ENCODE data around the gene TIMM9. TPM values are rescaled to one million over a fixed set of nuclear protein-coding genes. Genes with fewer than 3 reads are reported as not detected.

Gene TIMM9
- total and polyA plus RNA-seq, 4 donors, result 8.4 to 38.1 (median 17.3) TPM

DNA sequence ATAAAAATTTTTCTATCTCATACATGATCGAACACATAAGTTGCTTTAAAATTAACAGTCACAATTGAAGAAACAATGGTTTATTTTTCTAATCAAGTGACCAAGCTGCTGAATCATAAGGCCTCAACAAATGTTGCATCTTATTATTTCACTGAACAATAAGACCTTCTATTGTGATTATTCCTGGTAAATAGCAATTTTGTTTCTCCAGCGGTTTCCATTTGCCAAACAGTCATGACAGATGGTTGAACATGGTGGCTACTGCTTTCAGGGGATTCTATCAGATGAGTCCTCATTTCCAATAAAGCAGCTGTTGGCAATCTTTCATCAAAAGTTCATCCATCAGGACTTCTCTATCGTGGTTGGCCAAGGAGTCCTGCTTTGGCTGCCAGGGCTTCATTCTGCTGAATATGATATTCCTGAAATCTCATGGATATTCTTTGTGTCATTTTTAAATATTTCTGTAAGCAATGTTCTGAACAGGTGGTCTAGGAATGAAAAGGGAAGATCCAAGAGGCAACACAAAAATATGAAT is 18.6 kb downstream of the TIMM9 start:
- no peak for TF ChIP-seq RXRA (IDR thresholded peaks at IDR 0.05)
- TF ChIP-seq FOXA1 (IDR thresholded peaks at IDR 0.05), result no peak
- no peak for TF ChIP-seq NR2F2 (IDR thresholded peaks at IDR 0.05)
- TF ChIP-seq, protein P1, sequence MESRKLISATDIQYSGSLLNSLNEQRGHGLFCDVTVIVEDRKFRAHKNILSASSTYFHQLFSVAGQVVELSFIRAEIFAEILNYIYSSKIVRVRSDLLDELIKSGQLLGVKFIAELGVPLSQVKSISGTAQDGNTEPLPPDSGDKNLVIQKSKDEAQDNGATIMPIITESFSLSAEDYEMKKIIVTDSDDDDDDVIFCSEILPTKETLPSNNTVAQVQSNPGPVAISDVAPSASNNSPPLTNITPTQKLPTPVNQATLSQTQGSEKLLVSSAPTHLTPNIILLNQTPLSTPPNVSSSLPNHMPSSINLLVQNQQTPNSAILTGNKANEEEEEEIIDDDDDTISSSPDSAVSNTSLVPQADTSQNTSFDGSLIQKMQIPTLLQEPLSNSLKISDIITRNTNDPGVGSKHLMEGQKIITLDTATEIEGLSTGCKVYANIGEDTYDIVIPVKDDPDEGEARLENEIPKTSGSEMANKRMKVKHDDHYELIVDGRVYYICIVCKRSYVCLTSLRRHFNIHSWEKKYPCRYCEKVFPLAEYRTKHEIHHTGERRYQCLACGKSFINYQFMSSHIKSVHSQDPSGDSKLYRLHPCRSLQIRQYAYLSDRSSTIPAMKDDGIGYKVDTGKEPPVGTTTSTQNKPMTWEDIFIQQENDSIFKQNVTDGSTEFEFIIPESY (IDR thresholded peaks at IDR 0.05), result no peak
- TF ChIP-seq RAD21 (IDR thresholded peaks at IDR 0.05), result no peak
- no peak for TF ChIP-seq JUND (IDR thresholded peaks at IDR 0.05)
- TF ChIP-seq YY1 (IDR thresholded peaks at IDR 0.05), result no peak
- TF ChIP-seq HNF4A (conservative IDR thresholded peaks at IDR 0.05), result no peak
- no peak for TF ChIP-seq SP1 (IDR thresholded peaks at IDR 0.05)
- TF ChIP-seq EGR1 (IDR thresholded peaks at IDR 0.05; ENCODE audit: low read depth in 2 of 2), result no peak
- no peak for TF ChIP-seq FOXA2 (IDR thresholded peaks at IDR 0.05)
- no peak for TF ChIP-seq GABPA (IDR thresholded peaks at IDR 0.05 in 1 of 2, conservative IDR thresholded peaks at IDR 0.05 in 1 of 2)
- no peak for TF ChIP-seq TAF1 (conservative IDR thresholded peaks at IDR 0.05)
- TF ChIP-seq HNF4G (IDR thresholded peaks at IDR 0.05), result no peak
- H3K4me3 ChIP-seq (ENCODE audit: low read depth in 1 of 3, low read length in 3 of 3), result no peak overlapping the region
- WGBS, result 93% methylated on average over 3 of the region's 3 CpGs
- no peak overlapping the region for H3K9ac ChIP-seq (ENCODE audit: low read depth in 1 of 2, low read length in 2 of 2)
- no peak for DNase-seq (ENCODE audit: low spot score)
- no peaks in the 10 kb centered on the region for H3K9me3 ChIP-seq (ENCODE audit: control insufficient read depth in 4 of 4, low read length in 3 of 4)
- peaks cover 0 to 1% (median 0%) of the 10 kb centered on the region in 4 donors for H3K4me1 ChIP-seq (ENCODE audit: control insufficient read depth in 4 of 4, insufficient read depth in 4 of 4, low read length in 3 of 4)
- no peaks in the 10 kb centered on the region for H3K27me3 ChIP-seq (ENCODE audit: control insufficient read depth in 4 of 4, insufficient read depth in 4 of 4, low read length in 3 of 4)
- H3K36me3 ChIP-seq (ENCODE audit: control insufficient read depth in 4 of 4, insufficient read depth in 3 of 4, low read depth in 1 of 4, low read length in 3 of 4), result peaks cover 5 to 30% (median 22%) of the 10 kb centered on the region in 4 donors
- no peak overlapping the region for H3K27ac ChIP-seq (ENCODE audit: low read depth in 1 of 2, low read length in 2 of 2)

DNA sequence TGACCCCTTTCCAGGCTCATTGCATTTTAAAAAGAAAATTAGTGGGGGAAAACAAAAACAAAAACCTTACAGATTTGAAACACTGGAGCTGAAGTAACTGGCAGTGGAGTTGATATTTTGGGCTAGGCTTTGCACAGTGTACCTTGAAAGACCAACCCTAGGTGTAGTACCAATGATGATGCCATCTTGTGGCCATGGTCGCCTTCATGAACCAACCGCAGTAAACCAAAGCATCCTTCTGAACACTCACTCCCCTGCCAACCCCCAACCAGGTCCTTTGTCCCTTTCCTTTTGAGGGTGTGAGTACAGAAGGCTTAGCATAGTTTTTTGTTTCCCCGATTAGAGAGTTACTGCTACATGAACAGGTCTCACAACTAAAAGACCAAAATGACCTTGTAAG is 25.7 kb downstream of the TIMM9 start:
- DNase-seq (ENCODE audit: low spot score), result no peak
- no peaks in the 10 kb centered on the region for H3K27me3 ChIP-seq (ENCODE audit: control insufficient read depth in 4 of 4, insufficient read depth in 4 of 4, low read length in 3 of 4)
- peaks cover 0 to 1% (median 0%) of the 10 kb centered on the region in 4 donors for H3K36me3 ChIP-seq (ENCODE audit: control insufficient read depth in 4 of 4, insufficient read depth in 3 of 4, low read depth in 1 of 4, low read length in 3 of 4)
- H3K9ac ChIP-seq (ENCODE audit: low read depth in 1 of 2, low read length in 2 of 2), result no peak overlapping the region
- H3K27ac ChIP-seq (ENCODE audit: low read depth in 1 of 2, low read length in 2 of 2), result no peak overlapping the region
- no peak for TF ChIP-seq FOXA1 (IDR thresholded peaks at IDR 0.05)
- peak in 1 of 2 donors; percentile 13 for TF ChIP-seq RAD21 (IDR thresholded peaks at IDR 0.05)
- WGBS, result 92% methylated on average over 3 of the region's 3 CpGs
- H3K4me3 ChIP-seq (ENCODE audit: low read depth in 1 of 3, low read length in 3 of 3), result no peak overlapping the region
- H3K4me1 ChIP-seq (ENCODE audit: control insufficient read depth in 4 of 4, insufficient read depth in 4 of 4, low read length in 3 of 4), result peaks cover 0 to 1% (median 0%) of the 10 kb centered on the region in 4 donors
- H3K9me3 ChIP-seq (ENCODE audit: control insufficient read depth in 4 of 4, low read length in 3 of 4), result no peaks in the 10 kb centered on the region

DNA sequence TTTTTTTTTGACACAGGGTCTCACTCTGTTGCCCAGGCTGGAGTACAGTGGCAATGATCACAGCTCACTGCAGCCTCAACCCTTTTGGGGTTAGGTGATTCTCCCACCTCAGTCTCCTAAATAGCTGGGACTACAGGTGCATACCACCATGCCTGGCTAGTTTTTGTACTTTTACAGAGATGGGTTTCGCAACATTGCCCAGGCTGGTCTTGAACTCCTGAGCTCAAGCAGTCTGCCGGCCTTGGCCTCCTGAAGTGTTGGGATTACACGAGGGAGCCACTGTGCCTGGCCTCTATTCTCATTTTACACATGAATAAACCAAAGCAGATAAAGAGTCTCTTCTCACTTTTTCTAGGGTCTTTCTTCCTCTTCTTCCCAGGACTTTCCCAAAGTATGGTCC is 28.4 kb downstream of the TIMM9 start:
- no peak overlapping the region for H3K4me3 ChIP-seq (ENCODE audit: low read depth in 1 of 3, low read length in 3 of 3)
- TF ChIP-seq, protein P2, sequence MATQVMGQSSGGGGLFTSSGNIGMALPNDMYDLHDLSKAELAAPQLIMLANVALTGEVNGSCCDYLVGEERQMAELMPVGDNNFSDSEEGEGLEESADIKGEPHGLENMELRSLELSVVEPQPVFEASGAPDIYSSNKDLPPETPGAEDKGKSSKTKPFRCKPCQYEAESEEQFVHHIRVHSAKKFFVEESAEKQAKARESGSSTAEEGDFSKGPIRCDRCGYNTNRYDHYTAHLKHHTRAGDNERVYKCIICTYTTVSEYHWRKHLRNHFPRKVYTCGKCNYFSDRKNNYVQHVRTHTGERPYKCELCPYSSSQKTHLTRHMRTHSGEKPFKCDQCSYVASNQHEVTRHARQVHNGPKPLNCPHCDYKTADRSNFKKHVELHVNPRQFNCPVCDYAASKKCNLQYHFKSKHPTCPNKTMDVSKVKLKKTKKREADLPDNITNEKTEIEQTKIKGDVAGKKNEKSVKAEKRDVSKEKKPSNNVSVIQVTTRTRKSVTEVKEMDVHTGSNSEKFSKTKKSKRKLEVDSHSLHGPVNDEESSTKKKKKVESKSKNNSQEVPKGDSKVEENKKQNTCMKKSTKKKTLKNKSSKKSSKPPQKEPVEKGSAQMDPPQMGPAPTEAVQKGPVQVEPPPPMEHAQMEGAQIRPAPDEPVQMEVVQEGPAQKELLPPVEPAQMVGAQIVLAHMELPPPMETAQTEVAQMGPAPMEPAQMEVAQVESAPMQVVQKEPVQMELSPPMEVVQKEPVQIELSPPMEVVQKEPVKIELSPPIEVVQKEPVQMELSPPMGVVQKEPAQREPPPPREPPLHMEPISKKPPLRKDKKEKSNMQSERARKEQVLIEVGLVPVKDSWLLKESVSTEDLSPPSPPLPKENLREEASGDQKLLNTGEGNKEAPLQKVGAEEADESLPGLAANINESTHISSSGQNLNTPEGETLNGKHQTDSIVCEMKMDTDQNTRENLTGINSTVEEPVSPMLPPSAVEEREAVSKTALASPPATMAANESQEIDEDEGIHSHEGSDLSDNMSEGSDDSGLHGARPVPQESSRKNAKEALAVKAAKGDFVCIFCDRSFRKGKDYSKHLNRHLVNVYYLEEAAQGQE (IDR thresholded peaks at IDR 0.05), result no peak
- TF ChIP-seq FOXA2 (IDR thresholded peaks at IDR 0.05), result no peak
- no peak for TF ChIP-seq EGR1 (IDR thresholded peaks at IDR 0.05; ENCODE audit: low read depth in 2 of 2)
- TF ChIP-seq TAF1 (conservative IDR thresholded peaks at IDR 0.05), result no peak
- TF ChIP-seq, protein P3, sequence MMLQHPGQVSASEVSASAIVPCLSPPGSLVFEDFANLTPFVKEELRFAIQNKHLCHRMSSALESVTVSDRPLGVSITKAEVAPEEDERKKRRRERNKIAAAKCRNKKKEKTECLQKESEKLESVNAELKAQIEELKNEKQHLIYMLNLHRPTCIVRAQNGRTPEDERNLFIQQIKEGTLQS (IDR thresholded peaks at IDR 0.05), result no peak
- TF ChIP-seq SP1 (IDR thresholded peaks at IDR 0.05), result no peak
- TF ChIP-seq NR2F2 (IDR thresholded peaks at IDR 0.05), result no peak
- no peak for TF ChIP-seq FOXA1 (IDR thresholded peaks at IDR 0.05)
- TF ChIP-seq RAD21 (IDR thresholded peaks at IDR 0.05), result no peak
- TF ChIP-seq JUND (IDR thresholded peaks at IDR 0.05), result no peak
- TF ChIP-seq RXRA (IDR thresholded peaks at IDR 0.05), result no peak
- no peak overlapping the region for H3K27ac ChIP-seq (ENCODE audit: low read depth in 1 of 2, low read length in 2 of 2)
- no peaks in the 10 kb centered on the region for H3K27me3 ChIP-seq (ENCODE audit: control insufficient read depth in 4 of 4, insufficient read depth in 4 of 4, low read length in 3 of 4)
- H3K9me3 ChIP-seq (ENCODE audit: control insufficient read depth in 4 of 4, low read length in 3 of 4), result no peaks in the 10 kb centered on the region
- DNase-seq (ENCODE audit: low spot score), result no peak
- WGBS, result 91% methylated on average over 3 of the region's 3 CpGs
- H3K9ac ChIP-seq (ENCODE audit: low read depth in 1 of 2, low read length in 2 of 2), result no peak overlapping the region
- H3K36me3 ChIP-seq (ENCODE audit: control insufficient read depth in 4 of 4, insufficient read depth in 3 of 4, low read depth in 1 of 4, low read length in 3 of 4), result peaks cover 0 to 1% (median 0%) of the 10 kb centered on the region in 4 donors
- peaks cover 0 to 4% (median 2%) of the 10 kb centered on the region in 4 donors for H3K4me1 ChIP-seq (ENCODE audit: control insufficient read depth in 4 of 4, insufficient read depth in 4 of 4, low read length in 3 of 4)
